Measurements from ENCODE around the gene N4BP2. TPM values are rescaled to one million over a fixed set of nuclear protein-coding genes. Genes with fewer than 3 reads are reported as not detected.

The N4BP2 gene
- polyA plus RNA-seq, 1 of the 3 experiments (the other 2 are of a cell fraction), result 1.2 TPM

DNA sequence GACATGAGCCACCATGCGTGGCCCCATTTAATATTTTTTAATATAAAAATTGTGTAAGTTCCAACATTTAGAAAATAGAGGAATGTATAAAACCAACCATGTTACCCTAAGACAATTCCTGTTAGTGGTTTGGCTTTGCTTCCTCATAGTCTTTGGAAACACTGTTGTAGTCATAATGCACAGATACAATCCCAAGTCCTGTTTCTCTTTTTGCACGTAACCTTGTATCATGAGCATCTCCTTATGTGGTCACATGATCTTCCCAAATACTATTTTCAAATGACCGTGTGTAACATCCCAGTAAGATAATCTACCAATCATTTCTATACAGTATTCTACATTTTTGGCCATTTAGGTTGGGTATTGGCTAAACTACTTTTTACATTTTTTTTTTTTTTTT, 126.3 kb downstream of the N4BP2 start (continued):
- TF ChIP-seq, protein P1, sequence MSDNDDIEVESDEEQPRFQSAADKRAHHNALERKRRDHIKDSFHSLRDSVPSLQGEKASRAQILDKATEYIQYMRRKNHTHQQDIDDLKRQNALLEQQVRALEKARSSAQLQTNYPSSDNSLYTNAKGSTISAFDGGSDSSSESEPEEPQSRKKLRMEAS (IDR thresholded peaks at IDR 0.05; ENCODE audit: low read depth), result no peak

DNA sequence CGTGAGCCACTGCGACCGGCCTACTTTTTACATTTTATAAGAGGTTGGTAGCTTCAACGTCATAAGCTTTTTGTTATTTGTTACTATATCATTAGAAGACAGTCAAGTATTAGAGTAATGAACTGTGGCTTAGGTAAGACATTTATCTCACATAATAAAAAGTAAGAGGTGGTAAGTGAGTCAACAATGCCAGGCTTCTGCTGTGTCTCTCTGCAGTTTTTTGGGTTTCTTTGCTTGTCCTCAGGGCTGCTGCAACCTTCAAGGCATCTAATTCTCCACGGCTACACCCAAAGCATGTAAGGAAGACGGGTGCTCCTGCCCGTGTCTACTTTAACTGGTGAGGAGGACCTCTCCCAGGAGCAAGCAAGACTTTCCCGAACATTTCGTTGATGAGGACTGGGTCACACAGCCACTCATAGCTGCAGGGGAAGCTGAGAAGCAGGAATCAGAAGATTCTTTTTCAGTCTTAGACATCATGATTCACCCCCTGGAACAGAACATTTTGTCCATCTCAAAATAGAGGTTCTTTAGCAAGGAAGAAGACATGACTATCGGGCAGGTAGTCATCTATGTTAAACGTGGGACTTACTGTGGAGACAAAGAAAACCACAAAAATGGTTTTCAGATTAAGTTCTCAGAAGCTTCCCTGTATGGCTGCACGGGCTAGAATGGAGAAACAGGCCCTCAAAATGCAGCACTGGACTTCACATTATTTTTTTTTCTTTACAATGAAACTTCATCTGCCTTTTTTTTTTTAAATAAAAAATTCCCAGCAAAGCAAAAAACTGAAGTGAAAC, 127.2 kb downstream of the N4BP2 start:
- H3K4me1 ChIP-seq (ENCODE audit: control insufficient read depth in 1 of 2, insufficient read depth in 2 of 2, low read depth in 1 of 2, low read length in 1 of 2), result peaks cover 0 to 36% of the 10 kb centered on the region in 2 experiments; a peak in 3 of 4 replicates
- H3K27ac ChIP-seq (ENCODE audit: low read depth in 2 of 2, low read length in 1 of 2), result no peak overlapping the region
- H3K79me2 ChIP-seq (ENCODE audit: insufficient read depth), result no peaks in the 10 kb centered on the region
- WGBS (ENCODE audit: low lambda C conversion rate), result 89% methylated on average over 12 of the region's 12 CpGs
- no peak overlapping the region for H3K4me3 ChIP-seq (ENCODE audit: low read depth in 2 of 2, low read length in 1 of 2)
- POLR2A ChIA-PET, result no interaction called here
- H4K20me1 ChIP-seq (ENCODE audit: insufficient read depth), result no peaks in the 10 kb centered on the region
- H3K9ac ChIP-seq, result no peak overlapping the region
- no peak overlapping the region for H3K4me2 ChIP-seq
- TF ChIP-seq MEF2A (IDR thresholded peaks at IDR 0.05; ENCODE audit: borderline replicate concordance, low read depth) (no peak), TCF12 (IDR thresholded peaks at IDR 0.05) (no peak), RFX5 (IDR thresholded peaks at IDR 0.05; ENCODE audit: low read length) (no peak), NRF1 (IDR thresholded peaks at IDR 0.05; ENCODE audit: low read depth, low read length) (no peak)
- no peaks in the 10 kb centered on the region for H3K9me3 ChIP-seq
- H3F3A ChIP-seq (replicated peaks; ENCODE audit: insufficient read depth), result peaks cover 4% of the 10 kb centered on the region
- no peaks in the 10 kb centered on the region for H3K36me3 ChIP-seq (replicated peaks in 1 of 2; ENCODE audit: control insufficient read depth in 1 of 2, insufficient read depth in 2 of 2, low read length in 1 of 2)
- no peaks in the 10 kb centered on the region for H3K27me3 ChIP-seq (ENCODE audit: insufficient read depth)
- H3K9me2 ChIP-seq, result no peaks in the 10 kb centered on the region
- CTCF ChIA-PET, result interaction anchor here (2.5 kb wide), 1 partner anchor 133 kb away, joined by 7 read pairs; no protein-coding TSS in a partner anchor
- H2AFZ ChIP-seq (ENCODE audit: low read depth), result peak overlapping the region; percentile 47; the same call in 1 of the 2 replicates
- no peak for DNase-seq

DNA sequence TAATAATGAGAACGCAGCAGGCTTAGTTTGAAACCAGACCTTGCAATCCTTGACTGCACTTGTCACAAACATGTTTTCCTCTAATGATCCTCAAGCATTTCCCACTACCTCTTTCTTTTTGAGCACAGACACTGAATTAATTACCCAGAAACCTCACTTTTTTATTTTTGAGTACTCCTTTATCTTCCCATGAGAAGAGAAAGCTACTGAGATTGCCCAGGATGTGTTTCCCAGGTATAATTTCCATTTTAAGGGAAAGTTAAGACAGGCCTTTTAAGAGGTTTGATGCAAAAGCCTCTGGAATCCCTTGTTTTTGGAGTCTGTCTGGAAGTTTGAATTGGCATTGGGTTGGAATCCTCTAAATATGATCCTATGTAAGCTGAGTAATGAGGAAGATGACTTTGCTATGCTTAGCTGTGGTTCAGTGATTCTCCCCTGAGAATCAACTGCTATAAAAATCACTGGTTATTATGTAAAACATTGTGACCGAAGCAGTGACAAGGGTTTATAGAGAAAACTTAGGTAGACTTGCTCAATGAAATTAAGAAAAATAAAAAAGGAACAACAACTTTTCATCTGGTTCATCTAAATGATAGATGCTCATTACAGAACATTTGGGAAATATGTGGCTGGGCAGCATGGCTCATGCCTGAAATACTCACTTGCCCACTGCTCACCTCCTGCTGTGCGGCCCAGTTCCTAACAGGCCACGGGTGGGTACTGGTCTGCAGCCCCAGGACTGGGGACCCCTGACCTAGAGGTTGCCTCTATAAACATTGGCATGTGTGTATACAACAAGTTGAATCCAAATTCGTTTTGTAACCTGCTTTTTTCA, 129.4 kb downstream of the N4BP2 start:
- Histone ChIP-seq H4K20me1 (ENCODE audit: insufficient read depth) (no peaks in the 10 kb centered on the region), H3K36me3 (replicated peaks in 1 of 2; ENCODE audit: control insufficient read depth in 1 of 2, insufficient read depth in 2 of 2, low read length in 1 of 2) (no peaks in the 10 kb centered on the region), H3K27me3 (ENCODE audit: insufficient read depth) (no peaks in the 10 kb centered on the region), H3K9me3 (no peaks in the 10 kb centered on the region), H3K79me2 (ENCODE audit: insufficient read depth) (no peaks in the 10 kb centered on the region), H3K9me2 (no peaks in the 10 kb centered on the region), H3K4me2 (peak overlapping the region; percentile 32), H3K27ac (ENCODE audit: low read depth in 2 of 2, low read length in 1 of 2) (peak overlapping the region in 1 of 2 experiments; percentile 44; a peak in 2 of 4 replicates), H2AFZ (ENCODE audit: low read depth) (peak overlapping the region; percentile 36; the same call in 1 of the 2 replicates), H3K9ac (no peak overlapping the region), H3K4me3 (ENCODE audit: low read depth in 2 of 2, low read length in 1 of 2) (no peak overlapping the region), H3F3A (replicated peaks; ENCODE audit: insufficient read depth) (peaks cover 4% of the 10 kb centered on the region), H3K4me1 (ENCODE audit: control insufficient read depth in 1 of 2, insufficient read depth in 2 of 2, low read depth in 1 of 2, low read length in 1 of 2) (peaks cover 0 to 27% of the 10 kb centered on the region in 2 experiments; a peak in 3 of 4 replicates)
- no peak for TF ChIP-seq TAF1 (IDR thresholded peaks at IDR 0.05; ENCODE audit: borderline replicate concordance, low read depth, low read length)
- TF ChIP-seq NFIC (IDR thresholded peaks at IDR 0.05; ENCODE audit: borderline replicate concordance), result no peak
- no peak for TF ChIP-seq CHD2 (IDR thresholded peaks at IDR 0.05; ENCODE audit: low read length, partially characterized antibody)
- TF ChIP-seq, protein P2, sequence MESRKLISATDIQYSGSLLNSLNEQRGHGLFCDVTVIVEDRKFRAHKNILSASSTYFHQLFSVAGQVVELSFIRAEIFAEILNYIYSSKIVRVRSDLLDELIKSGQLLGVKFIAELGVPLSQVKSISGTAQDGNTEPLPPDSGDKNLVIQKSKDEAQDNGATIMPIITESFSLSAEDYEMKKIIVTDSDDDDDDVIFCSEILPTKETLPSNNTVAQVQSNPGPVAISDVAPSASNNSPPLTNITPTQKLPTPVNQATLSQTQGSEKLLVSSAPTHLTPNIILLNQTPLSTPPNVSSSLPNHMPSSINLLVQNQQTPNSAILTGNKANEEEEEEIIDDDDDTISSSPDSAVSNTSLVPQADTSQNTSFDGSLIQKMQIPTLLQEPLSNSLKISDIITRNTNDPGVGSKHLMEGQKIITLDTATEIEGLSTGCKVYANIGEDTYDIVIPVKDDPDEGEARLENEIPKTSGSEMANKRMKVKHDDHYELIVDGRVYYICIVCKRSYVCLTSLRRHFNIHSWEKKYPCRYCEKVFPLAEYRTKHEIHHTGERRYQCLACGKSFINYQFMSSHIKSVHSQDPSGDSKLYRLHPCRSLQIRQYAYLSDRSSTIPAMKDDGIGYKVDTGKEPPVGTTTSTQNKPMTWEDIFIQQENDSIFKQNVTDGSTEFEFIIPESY (IDR thresholded peaks at IDR 0.05; ENCODE audit: borderline replicate concordance, low read depth), result no peak
- no peak for TF ChIP-seq SIN3A (IDR thresholded peaks at IDR 0.05; ENCODE audit: borderline replicate concordance, low read depth, low read length)
- TF ChIP-seq FOXJ3 (CRISPR knock-in tag; IDR thresholded peaks at IDR 0.05), result no peak
- no peak for TF ChIP-seq GATA2 (CRISPR knock-in tag; IDR thresholded peaks at IDR 0.05)
- TF ChIP-seq ELF1 (IDR thresholded peaks at IDR 0.05), result no peak
- TF ChIP-seq, protein P3, sequence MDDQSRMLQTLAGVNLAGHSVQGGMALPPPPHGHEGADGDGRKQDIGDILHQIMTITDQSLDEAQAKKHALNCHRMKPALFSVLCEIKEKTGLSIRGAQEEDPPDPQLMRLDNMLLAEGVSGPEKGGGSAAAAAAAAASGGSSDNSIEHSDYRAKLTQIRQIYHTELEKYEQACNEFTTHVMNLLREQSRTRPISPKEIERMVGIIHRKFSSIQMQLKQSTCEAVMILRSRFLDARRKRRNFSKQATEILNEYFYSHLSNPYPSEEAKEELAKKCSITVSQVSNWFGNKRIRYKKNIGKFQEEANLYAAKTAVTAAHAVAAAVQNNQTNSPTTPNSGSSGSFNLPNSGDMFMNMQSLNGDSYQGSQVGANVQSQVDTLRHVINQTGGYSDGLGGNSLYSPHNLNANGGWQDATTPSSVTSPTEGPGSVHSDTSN (IDR thresholded peaks at IDR 0.05), result no peak
- WGBS (ENCODE audit: low lambda C conversion rate), result 88% methylated on average over 4 of the region's 5 CpGs
- POLR2A ChIA-PET, result no interaction called here
- DNase-seq, result no peak
- CTCF ChIA-PET, result interaction anchor here (0.7 to 2.5 kb wide), 3 partner anchors 10 to 131 kb away, joined by 4 to 7 read pairs (median 6); no protein-coding TSS in a partner anchor

Measured in SK-N-SH (cell line).